ENCODE measurements around the gene SLC6A8.

DNA sequence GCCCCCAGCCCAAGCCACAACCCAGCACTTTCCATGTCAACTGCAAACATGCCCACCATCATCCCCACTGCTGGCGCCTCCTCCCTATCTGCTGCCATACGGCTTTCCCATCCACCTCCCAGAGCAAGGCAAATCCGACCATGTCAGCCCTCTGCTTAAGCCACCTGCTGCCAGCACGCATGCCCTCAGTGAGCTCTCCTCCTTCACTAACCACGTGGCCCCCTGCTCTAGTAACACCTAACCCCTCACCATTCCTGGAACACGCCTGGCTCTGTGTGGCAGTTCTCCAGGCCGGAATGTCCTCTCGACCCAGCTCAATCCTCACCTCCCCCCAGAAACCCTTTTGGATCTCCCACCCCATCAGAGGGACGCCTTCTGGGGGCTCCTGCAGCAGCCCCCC lies 19.1 kb downstream of the SLC6A8 start:
- TF ChIP-seq POLR2A (IDR thresholded peaks at IDR 0.05) = no peak
- TF ChIP-seq, protein P1, sequence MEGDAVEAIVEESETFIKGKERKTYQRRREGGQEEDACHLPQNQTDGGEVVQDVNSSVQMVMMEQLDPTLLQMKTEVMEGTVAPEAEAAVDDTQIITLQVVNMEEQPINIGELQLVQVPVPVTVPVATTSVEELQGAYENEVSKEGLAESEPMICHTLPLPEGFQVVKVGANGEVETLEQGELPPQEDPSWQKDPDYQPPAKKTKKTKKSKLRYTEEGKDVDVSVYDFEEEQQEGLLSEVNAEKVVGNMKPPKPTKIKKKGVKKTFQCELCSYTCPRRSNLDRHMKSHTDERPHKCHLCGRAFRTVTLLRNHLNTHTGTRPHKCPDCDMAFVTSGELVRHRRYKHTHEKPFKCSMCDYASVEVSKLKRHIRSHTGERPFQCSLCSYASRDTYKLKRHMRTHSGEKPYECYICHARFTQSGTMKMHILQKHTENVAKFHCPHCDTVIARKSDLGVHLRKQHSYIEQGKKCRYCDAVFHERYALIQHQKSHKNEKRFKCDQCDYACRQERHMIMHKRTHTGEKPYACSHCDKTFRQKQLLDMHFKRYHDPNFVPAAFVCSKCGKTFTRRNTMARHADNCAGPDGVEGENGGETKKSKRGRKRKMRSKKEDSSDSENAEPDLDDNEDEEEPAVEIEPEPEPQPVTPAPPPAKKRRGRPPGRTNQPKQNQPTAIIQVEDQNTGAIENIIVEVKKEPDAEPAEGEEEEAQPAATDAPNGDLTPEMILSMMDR (IDR thresholded peaks at IDR 0.05) = no peak

All from prostate gland (tissue), 2 donors.